GM18517 (cell line): ENCODE results near the gene AGPAT3.

ENCODE experiments used
- ATAC-seq: cut with Tn5 transposase; IDR thresholded peaks from one replicate; pipeline ENCODE4 v1.9.1; 2021; ENCODE audit warnings: mild to moderate bottlenecking, moderate library complexity; ENCODE audit not compliant: unreplicated experiment

AGPAT3 gene

DNA sequence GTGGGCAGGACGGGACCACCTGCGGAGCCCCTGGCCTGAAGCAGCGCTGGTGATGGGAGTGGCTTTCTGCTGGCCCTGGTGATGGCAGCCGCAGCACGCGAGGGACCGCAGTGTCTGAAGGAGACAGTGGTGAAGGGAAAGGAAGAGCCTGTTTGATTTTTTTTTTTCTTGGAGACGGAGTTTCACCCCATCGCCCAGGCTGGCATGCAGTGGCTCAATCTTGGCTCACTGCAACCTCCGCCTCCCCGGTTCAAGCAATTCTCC, 106.9 kb downstream of the AGPAT3 start:
- no peak for ATAC-seq

DNA sequence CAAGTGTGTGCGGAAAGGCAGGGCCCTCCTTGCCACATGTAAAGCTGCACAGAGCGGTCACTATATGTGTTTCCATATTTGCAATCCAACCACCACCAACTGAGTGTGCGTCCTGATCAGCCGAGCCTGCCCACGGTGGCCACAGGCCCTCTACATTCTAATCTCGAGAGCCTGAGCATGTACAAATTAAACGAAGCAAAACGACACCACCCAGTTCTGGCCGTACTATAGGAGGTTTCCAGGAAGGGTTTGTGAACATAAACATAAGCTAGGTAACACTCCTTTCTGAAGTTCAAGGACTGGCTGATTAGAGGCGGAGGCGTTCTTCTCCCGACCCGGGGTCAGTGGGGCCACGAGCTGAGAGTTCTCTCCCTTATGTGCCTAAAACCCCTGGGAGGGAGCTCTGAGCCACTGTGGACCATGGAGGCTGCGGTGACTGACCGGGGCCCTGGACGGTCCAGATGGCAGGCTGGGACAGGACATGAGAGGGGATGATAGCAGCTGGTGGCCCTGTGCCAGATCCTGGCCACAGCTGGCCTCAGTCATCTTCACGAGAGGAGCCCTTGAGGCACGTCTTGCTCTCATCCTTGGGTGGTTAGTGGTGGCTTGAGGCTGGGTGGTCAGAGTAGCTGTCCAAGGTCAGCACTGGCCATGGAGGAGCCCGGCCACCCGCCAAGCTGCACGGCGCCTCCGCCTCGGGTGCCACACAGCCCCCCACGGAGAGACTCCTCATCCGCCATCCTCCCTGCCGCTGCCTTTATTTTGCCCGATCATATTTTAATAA, 108.0 kb downstream of the AGPAT3 start:
- ATAC-seq: no peak

DNA sequence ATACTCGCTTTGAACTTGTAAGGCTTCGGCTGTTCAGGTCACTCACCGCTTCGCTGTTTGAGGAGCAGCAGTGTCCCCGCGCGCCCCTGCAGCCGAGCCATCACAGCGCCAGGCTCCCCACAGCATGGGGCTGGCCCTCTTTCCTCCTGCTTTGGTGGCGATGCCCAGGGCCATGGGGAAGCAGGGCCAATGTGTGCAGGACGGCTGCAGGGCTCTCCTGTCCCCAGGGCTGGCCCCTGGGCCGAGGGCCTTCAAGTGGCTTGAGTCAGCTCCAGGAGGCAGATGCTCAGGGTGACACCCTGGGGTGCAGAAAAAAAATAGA, 108.6 kb downstream of the AGPAT3 start:
- no peak for ATAC-seq

DNA sequence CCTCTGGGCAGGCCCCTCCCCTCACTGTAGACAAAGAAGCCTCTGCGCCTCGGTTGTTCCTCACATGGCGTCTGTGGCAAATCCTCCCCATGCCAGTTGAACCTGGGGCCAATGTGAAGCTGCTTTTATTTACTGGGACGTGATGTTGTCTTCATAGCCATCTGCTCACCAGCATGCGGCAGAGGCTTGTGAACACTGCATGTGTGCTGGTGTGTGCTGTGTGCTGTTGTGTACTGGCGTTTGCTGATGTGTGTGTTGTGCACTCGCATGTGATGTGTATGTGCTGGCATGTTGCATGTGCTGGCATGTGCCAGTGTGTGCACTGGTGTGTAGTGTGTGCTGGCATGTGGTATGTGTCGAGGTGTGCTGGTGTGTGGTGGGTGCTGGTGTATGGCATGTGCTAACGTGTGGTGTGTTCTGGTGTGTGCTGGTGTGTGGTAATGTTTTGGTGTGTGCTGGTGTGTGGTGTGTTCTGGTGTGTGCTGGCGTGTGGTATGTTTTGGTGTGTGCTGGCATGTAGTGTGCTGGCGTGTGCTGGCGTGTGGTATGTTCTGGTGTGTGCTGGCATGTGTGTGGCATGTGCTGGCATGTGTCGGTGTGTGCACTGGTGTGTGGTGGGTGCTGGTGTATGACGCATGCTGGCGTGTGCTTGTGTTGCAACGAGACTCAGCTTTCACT, 109.9 kb downstream of the AGPAT3 start:
- no peak for ATAC-seq

DNA sequence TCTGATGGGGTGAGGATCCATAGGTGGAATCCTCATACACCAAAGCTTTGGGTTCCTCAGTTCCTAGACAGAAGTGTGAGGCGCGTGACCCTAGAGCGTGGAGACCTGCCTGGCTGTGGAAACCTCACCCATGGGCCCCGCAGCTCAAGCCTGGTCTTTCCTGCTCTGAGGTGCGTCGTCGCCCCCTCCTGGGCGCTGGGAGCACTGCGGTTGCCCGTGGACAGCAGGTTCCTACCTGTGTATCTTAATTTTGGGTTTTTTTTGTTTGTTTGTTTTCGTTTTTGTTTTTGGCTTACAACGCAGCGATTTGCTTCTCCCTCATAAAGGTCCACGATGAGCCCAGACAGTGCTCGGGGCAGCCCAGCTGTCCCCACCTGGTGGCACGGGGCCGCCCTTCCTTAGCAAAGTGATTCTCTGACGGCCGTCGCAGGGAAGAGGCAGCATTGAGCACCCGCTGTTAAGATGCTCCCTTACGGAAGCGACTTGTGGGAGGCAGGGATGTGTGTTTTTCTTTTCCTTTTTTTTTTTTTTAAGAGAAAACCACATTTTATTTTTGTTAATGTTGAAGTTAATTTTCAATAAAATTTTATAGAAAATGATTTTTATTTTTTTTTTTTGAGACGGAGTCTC, 110.6 kb downstream of the AGPAT3 start:
- ATAC-seq: no peak

DNA sequence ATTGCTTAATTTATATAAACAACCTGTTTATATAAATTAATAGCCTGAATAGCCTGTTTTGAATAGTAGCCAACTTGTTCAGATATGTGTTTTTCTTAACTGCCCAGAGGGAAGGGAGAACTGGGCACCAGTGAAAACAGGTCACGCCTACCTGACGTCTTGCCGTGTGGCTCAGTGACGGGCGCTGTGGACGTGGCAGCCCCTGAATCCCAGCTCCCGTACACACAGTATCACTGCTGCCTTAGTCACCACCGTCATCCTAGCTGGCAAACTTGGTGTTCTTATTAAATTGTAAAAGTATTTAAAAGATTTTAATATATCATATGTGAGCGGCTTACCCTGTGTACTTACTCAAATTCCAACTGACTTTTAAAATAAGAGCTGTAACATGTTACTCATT, 111.6 kb downstream of the AGPAT3 start:
- no peak for ATAC-seq

DNA sequence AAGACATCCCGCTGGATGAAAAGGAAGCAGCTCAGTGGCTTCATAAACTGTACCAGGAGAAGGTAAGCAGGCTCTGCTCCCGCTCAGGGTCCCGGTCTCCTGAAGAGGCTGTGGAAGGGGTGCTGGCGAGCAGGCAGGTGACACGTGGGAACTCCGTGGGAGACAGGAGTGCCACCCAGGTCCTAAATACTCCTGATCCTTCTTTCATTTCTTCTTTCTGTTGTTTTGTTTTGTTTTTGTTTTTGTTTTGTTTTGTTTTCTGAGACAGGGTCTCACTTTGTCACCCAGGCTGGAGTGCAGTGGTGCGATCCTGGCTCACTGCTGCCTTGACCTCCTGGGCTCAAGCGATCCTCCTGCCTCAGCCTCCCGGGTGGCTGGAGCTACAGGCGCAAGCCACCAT, 113.0 kb downstream of the AGPAT3 start:
- ATAC-seq: no peak

DNA sequence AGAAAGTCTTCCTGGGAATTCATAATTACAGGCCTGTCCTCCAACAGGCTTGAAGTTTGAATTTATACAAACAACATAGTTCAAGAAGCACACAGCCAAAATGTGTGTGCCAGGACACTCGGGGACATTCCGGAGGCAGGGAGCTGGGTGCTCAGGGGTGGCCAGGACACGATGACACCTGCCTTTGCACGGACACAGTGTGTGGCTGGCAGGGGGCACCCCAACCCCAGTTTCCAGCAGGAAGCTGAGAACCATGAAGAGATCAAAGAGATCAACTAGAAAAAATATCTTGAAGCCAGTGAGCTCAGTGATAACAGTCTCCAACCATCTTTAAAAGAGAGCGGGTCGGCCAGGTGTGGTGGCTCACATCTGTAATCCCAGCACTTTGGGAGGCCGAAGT, 114.6 kb downstream of the AGPAT3 start:
- no peak for ATAC-seq

DNA sequence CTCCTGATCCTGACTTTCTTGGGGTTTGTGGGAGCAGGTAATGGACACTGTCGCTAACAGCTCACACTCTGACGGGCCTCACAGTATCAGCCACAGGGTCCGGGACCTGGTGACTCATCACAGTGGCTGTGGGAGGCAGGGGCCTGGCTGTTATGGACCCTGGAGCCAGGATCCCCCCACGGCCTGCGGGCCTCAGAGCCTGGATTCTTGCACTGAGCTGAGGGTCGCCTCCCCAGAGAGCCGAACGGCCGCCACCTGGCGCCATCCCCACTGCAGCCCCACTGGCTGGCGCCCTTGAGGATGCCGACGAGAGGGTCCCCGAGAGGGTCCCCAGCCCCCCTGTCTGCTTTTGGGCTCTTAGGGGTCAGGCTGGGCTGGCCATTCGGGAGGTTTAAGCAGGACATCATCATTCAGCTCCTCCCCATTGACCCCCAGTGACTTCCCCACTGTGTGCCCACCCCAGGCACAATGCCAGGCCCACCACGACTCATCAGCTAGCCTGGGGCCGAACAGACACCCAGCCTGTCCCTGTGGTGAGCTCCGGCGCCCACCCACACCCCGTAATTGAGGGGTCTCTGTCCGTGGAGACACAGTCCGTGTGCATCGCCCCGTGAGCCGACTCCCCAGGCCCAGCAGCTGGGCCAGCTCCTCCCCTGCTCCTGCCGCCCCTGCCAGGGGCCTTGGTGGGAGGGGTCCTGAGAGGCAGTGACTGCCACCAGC, 116.3 kb downstream of the AGPAT3 start:
- no peak for ATAC-seq

DNA sequence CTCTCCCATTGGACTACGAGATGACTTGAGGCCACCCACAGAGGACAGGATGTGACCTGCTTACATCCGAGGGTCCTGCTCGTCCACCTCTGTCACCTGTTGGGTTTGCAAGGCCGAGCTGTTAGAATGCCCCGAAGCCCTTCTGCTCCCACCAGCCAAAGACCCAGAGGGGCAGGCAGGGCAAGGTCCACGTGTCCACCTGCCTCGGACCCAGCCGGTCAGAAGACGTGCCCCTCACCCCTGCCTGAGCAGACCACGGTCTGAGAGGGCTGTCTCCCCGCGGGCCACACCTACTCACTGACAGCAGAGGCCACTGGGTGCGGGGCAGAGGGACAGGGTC, 116.8 kb downstream of the AGPAT3 start:
- no peak for ATAC-seq

DNA sequence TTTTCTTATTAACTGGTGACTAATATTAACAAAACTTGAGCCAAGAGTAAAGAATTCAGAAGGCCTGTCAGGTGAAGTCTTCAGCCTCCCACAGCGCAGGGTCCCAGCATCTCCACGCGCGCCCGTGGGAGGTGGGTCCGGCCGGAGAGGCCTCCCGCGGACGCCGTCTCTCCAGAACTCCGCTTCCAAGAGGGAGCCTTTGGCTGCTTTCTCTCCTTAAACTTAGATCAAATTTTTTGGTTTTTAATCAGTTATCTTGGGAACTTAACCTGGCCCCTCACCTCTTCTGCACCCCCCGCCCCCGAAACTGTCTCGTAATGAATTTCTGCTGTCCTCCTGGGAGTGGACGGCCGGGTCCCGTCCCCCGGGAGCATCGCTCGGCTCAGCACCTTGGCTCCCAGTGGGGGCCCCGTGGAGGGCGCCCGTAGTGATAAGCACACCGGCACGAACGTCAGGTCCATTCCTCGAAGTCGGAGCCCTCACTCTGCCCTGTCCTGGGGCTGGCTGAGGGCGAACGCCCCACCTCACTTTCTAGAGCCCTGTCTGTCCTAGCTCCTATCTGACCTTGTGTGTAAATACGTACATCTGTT, 117.6 kb downstream of the AGPAT3 start:
- ATAC-seq: no peak

DNA sequence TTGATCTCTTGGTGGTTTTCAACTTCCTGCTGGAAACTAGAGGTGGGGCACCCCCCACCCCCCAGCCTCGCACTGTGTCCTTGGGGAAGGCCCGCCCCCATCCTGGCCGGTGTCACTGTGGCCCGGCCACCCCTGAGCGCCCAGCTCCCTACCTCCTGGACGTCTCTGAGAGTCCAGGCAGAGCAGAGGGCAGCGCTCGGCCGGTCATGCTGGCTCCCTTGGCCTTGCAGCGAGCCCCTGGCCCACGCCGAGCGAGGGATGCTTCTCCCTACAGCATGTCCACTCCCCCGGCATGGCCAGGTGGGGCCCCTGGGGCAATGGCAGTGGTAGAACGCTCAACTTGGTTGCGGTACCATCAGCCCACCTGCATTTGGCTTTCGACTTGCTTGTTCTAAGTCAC, 118.4 kb downstream of the AGPAT3 start:
- ATAC-seq: no peak

DNA sequence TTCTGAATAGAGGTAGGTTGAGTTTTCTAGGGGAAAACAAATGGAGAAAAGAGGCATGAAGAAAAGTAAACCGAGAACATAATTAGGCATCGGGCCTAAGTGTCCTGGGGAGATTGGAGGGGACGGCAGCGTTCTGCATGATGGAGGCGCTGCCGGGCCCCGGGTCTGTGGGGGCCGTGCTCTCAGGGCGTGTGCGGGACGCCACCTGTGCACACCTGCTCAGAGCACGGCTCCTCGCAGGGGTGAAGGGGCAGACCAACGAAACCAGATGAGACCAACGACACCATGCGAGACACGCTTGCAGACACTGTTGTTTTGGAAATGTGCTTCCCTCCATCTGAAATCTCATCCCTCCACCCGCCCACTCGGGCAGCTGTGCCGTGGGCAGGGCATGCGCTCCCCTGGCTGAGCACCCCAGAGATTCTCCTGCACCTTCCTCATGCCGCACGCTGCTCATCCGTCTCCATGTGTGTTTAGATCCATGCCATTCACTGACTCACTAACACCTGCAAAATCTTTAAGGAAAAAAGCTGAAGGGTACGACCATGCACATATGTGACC, 118.9 kb downstream of the AGPAT3 start:
- no peak for ATAC-seq

DNA sequence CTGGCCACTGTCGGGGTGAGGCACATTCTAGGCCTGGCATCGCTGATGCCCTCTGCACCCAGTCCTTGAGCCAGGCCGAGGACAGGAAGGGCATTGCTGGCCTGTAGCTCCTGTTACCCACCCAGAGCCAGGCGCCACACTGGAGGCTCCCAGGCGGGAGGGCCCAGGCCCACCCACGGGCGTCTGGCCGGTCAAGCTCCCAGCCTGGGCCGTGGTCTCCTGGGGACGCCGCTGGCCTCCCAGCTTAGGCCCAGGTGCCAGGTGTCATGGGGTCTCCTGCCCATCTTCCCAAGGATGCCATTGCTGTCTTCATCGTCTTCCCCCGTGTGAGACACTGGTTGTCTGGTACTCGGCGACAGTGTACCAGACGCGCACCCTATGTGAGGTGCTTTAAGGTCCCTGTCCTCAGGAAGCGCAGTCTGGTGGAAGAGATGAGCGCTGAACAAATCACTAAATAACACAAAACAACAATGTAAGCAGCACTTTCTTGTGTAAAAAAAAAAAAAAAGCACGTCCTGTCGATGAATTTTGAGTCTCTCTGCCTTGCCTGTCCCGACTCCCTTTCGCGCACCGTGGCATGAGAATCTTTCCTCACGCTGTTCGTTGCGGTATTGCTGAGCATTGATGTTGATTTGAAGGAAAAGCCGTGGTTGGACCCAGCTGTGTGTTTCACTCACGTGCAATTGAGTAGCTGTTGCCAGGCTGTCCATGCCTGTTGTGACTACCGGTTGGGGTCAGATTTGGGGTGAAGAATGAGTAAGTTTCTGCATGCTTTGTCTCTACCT, 120.1 kb downstream of the AGPAT3 start:
- no peak for ATAC-seq

DNA sequence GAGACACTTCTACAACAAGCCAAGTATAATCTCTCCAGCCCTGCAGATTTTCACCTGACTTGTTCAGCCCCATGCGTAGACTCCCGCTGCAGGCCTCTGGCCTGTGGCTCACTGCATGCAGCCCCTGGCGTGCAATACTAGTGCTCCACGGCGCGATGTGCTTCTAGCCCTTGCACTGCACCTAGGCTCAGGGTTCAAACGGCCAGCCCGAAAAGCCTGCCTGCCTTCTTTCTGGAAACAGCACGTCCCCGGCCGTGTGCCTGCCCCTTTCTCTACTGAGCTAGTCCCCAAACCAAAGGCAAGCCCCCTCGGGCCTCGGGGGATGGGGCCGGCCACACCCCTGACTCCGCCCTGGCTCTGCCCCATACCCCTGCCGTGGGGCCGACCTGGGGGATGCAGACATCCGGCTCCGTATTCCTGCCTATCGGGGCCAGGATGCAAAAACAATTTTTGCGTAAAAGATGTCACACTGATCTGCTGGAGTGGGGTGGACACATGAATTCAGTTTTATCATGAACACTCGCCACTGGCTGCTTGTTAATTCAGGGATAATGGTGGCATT, 120.7 kb downstream of the AGPAT3 start:
- no peak for ATAC-seq

DNA sequence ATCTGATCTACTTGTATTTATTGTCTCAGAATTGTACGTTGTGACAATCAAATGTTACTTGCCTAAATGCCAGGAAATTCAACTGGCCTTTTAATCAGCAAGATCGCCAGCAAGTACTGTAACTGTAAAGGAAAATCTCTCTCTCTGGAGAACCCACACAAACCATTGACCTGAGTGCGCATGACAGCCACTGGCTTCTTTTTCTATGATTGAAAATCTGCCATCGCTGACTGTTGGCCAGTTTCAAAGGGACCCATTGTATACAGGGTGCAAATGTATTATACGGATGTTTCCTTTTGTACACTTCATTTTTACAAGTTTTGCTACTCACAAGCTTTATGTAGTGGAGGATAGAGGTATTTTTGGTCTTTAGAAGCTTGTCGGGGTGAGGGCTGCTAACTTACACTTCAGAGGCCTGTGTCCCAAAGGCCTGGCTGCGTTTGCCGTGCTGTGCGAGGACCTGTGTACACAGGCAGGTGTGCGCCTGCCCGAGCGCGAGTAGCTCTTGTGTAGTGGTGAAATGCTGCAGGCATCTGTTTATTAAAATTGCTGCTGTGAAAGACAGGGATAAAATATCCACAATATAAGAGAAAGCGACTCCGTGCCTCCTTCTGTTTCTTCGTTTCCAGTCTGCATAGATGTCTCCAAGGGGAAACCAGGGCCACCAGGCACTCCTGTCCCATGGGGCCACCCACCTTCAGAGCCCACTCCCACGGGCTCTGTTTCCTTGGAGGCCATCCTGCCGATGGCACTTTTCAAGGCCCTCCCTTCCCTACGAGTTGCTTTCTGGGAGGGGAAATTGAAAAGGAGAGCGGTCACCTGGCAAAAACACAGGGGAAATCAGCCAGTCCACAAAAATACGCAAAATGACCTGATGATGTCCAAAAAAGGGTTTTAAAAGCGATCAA, 121.8 kb downstream of the AGPAT3 start:
- ATAC-seq: no peak

DNA sequence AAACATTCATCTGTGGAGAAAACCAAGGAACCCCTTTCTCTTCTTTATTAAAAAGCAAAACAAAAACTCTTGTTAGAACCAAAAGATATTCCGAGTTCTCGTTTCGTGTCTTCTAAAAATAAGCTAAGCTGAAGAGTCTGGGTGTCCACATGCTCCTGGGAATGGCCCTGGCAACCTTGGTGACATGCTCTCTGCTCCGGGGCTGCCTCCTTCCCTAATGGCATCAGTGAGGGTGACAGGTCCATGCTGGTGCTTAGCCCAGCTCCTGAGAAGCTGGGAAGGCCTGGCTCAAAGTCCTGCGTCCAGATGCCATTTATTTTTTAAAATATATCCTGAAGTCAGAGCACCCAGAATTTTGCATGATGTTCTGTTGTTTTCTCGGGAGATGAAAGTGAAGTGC, 122.5 kb downstream of the AGPAT3 start:
- ATAC-seq: no peak

DNA sequence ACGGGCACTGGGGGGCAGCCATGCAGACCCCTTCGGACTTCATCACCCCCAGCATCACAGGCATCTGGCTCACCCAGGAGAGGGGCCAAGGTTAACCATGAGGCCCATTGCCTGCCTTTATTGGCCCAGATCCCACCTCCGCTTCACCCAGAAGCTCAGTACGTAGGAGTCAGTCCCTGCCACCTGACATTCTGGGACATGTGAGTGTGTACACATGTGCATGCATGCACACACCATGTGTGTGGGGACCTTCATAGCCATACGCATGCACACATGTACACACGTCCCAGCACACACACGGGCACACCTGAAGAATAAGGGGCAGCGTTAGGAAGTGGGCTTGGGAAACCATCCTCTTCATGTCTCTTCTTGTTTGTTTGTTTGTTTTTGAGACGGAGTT, 123.0 kb downstream of the AGPAT3 start:
- no peak for ATAC-seq

DNA sequence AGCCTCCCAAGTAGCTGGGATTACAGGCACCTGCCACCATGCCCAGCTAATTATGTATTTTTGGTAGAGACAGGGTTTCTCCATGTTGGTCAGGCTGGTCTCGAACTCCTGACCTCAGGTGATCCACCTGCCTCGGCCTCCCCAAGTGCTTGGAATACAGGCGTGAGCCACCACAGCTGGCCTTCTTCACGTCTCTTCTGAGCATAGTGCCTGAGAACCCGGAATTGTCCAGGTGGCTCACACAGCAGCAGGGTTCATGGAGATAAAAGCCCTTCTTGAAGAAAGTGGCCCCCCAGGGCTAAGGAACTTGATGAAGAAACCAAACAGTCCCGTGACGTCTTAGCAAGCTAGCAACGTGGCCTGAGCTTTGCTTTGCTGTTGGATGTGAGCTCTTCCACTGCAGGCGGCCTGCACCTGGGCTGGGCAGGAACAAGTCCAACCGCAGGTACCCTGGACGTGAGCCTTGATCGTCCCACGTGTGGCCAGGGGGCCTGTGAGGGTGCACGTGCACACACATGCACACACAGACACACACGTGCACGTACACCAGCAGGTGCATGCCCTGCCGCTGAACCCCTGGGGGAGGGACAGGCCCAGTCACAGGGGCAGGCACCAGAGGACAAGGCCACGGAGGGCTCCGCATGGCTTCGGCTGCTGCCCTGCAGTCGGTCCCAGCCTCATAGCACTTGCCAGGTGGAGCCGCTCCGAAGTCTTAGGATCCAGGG, 123.6 kb downstream of the AGPAT3 start:
- ATAC-seq: no peak
